Cardiac septum (tissue), 1 donor: ENCODE results near the gene PER1. TPM values are rescaled to one million over a fixed set of nuclear protein-coding genes. Genes with fewer than 3 reads are reported as not detected.
"Not testable (repeated sequence)": the region's sequence is repeated elsewhere in the genome, so short reads cannot be mapped to it uniquely, and the experiment has no call there.

Experiments used
- DNase-seq: peaks from one replicate; pipeline ENCODE4 v3.0.0-alpha.2; 2020; ENCODE audit warnings: low spot score
- intact Hi-C: fragments of 100-400 bp; cut with DNase I; formaldehyde crosslinking; loops from one replicate; pipeline ENCODE4 v1.14.0; 2022
- total RNA-seq: library from RNA; stranded (reverse); fragmentation: NEBNext Ultra II Directional; extraction: Animal tissue kit (Norgen Biotek cat#: 25700); gene quantifications from one replicate; pipeline ENCODE4 v1.2.1, GENCODE V29; 2021
- donor health status: DM: no; HTN: no; CAD: no.

The PER1 gene
- total RNA-seq, 1 donor from 2014 or later, result 47.8 TPM

GRCh38 chr17:8175795-8176196 lies 23.6 kb upstream of the PER1 start:
- DNase-seq, result no peak
- intact Hi-C loops, result no loop called here

GRCh38 chr17:8173871-8174322 lies 21.7 kb upstream of the PER1 start:
- DNase-seq, result no peak
- intact Hi-C loops, result no loop called here

GRCh38 chr17:8173056-8173870 lies 21.1 kb upstream of the PER1 start:
- no peak for DNase-seq
- intact Hi-C loops, result no loop called here

GRCh38 chr17:8170186-8170585 lies 18.0 kb upstream of the PER1 start:
- intact Hi-C loops, DNase-seq: not testable (repeated sequence)

GRCh38 chr17:8167526-8167925 lies 15.3 kb upstream of the PER1 start:
- intact Hi-C loops, result no loop called here
- DNase-seq, result no peak

- no peak for DNase-seq
- intact Hi-C loops, result no loop called here
Observed at GRCh38 chr17:8166731-8167130, 14.5 kb upstream of the PER1 start.

- intact Hi-C loops, result no loop called here
- no peak for DNase-seq
Observed at GRCh38 chr17:8164815-8165131, 12.6 kb upstream of the PER1 start.

- peak; percentile 94 for DNase-seq
- intact Hi-C loops, result no loop called here
Observed at GRCh38 chr17:8163978-8164814, 12.0 kb upstream of the PER1 start.

GRCh38 chr17:8162997-8163977 lies 11.1 kb upstream of the PER1 start:
- DNase-seq, result no peak

GRCh38 chr17:8162233-8162996 lies 10.2 kb upstream of the PER1 start, which contains the start of gene VAMP2:
TSS of gene VAMP2 (minus strand) at chr17:8162948. CDS start at chr17:8162879, 69 bp downstream.
- DNase-seq, result peak; percentile 93
- intact Hi-C loops, result no loop called here

More at GRCh38 chr17:8162997-8163977, 11.1 kb upstream of the PER1 start:
- intact Hi-C loops, result no loop called here

GRCh38 chr17:8161289-8162232 lies 9.4 kb upstream of the PER1 start:
- DNase-seq, result no peak
- intact Hi-C loops, result no loop called here

- DNase-seq, result no peak
- intact Hi-C loops, result no loop called here
Observed at GRCh38 chr17:8160741-8161221, 8.6 kb upstream of the PER1 start.

GRCh38 chr17:8160224-8160577 lies 8.0 kb upstream of the PER1 start:
- no peak for DNase-seq
- intact Hi-C loops, result no loop called here

- intact Hi-C loops, result loop anchor here (1.0 to 2.0 kb wide), 2 partner anchors 21 to 37 kb away; no protein-coding TSS in a partner anchor
- no peak for DNase-seq
Observed at GRCh38 chr17:8159459-8160223, 7.4 kb upstream of the PER1 start.

GRCh38 chr17:8159032-8159400 lies 6.8 kb upstream of the PER1 start:
- no peak for DNase-seq

GRCh38 chr17:8158267-8159031 lies 6.2 kb upstream of the PER1 start:
- peak; percentile 95 for DNase-seq
- intact Hi-C loops, result loop anchor here (1.0 to 2.0 kb wide), 2 partner anchors 20 to 36 kb away; no protein-coding TSS in a partner anchor

More at GRCh38 chr17:8159032-8159400, 6.8 kb upstream of the PER1 start:
- intact Hi-C loops, result loop anchor here (1.0 to 2.0 kb wide), 2 partner anchors 21 to 36 kb away; no protein-coding TSS in a partner anchor
